Hepatocyte (in vitro differentiated cells): ENCODE results near the gene MRPL55.

ENCODE experiments used
- EZH2 ChIP-seq: fragments of 200-600 bp; sonication (generic); IDR thresholded peaks from 2 replicates; pipeline ENCODE4 v1.6.1; 2016; ENCODE audit warnings: antibody characterized with exemption, mild to moderate bottlenecking, borderline replicate concordance
- EZH2phosphoT487 ChIP-seq: fragments of 200-600 bp; sonication (generic); IDR thresholded peaks from one replicate; pipeline ENCODE4 v1.6.1; 2018; ENCODE audit warnings: antibody characterized with exemption, mild to moderate bottlenecking, low read depth, moderate library complexity; ENCODE audit not compliant: unreplicated experiment, severe bottlenecking
- TF ChIP-seq, protein P1 (sequence below): fragments of 200-600 bp; sonication (generic); IDR thresholded peaks from 2 replicates; pipeline ENCODE4 v1.5.1; 2016; ENCODE audit warnings: antibody characterized with exemption, mild to moderate bottlenecking; ENCODE audit not compliant: poor library complexity

DNA sequence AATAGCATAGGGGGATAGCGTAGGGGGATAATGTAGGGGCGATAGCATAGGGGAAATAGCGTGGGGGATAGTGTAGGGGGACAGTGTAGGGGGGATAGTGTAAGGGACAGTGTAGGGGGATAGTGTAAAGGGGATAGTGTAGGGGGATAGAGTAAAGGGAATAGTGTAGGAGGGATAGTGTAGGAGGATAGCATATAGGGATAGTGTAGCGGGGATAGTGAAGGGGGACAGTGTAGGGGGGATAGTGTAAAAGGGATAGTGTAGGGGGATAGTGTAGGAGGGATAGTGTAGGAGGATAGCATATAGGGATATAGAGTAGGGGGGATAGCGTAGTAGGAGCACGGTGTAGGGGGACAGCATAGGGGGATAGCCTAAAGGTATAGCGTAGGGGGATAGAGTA, 40.7 kb downstream of the MRPL55 start:
- TF ChIP-seq, protein P1, sequence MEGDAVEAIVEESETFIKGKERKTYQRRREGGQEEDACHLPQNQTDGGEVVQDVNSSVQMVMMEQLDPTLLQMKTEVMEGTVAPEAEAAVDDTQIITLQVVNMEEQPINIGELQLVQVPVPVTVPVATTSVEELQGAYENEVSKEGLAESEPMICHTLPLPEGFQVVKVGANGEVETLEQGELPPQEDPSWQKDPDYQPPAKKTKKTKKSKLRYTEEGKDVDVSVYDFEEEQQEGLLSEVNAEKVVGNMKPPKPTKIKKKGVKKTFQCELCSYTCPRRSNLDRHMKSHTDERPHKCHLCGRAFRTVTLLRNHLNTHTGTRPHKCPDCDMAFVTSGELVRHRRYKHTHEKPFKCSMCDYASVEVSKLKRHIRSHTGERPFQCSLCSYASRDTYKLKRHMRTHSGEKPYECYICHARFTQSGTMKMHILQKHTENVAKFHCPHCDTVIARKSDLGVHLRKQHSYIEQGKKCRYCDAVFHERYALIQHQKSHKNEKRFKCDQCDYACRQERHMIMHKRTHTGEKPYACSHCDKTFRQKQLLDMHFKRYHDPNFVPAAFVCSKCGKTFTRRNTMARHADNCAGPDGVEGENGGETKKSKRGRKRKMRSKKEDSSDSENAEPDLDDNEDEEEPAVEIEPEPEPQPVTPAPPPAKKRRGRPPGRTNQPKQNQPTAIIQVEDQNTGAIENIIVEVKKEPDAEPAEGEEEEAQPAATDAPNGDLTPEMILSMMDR, result no peak
- TF ChIP-seq EZH2, result no peak
- TF ChIP-seq EZH2phosphoT487, result no peak
